ENCODE results near the gene PRKG1. TPM values are rescaled to one million over a fixed set of nuclear protein-coding genes. Genes with fewer than 3 reads are reported as not detected.

PRKG1 gene
- total RNA-seq, 4 donors from 2014 or later = 26.5 to 72.3 (median 58.1) TPM

GRCh38 chr10:51510231-51510630 is 435.9 kb downstream of the PRKG1 start:
- no peak for TF ChIP-seq POLR2A (IDR thresholded peaks at IDR 0.05)
- TF ChIP-seq, protein P1, sequence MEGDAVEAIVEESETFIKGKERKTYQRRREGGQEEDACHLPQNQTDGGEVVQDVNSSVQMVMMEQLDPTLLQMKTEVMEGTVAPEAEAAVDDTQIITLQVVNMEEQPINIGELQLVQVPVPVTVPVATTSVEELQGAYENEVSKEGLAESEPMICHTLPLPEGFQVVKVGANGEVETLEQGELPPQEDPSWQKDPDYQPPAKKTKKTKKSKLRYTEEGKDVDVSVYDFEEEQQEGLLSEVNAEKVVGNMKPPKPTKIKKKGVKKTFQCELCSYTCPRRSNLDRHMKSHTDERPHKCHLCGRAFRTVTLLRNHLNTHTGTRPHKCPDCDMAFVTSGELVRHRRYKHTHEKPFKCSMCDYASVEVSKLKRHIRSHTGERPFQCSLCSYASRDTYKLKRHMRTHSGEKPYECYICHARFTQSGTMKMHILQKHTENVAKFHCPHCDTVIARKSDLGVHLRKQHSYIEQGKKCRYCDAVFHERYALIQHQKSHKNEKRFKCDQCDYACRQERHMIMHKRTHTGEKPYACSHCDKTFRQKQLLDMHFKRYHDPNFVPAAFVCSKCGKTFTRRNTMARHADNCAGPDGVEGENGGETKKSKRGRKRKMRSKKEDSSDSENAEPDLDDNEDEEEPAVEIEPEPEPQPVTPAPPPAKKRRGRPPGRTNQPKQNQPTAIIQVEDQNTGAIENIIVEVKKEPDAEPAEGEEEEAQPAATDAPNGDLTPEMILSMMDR (IDR thresholded peaks at IDR 0.05) = no peak
- H3K4me1 ChIP-seq = no peaks in the 10 kb centered on the region
- DNase-seq = no peak
- no peak overlapping the region for H3K4me3 ChIP-seq (replicated peaks in 1 of 3)
- intact Hi-C loops (cut with DNase I) = no loop called here
- no peaks in the 10 kb centered on the region for H3K36me3 ChIP-seq
- no peaks in the 10 kb centered on the region for H3K27me3 ChIP-seq
- H3K9me3 ChIP-seq = no peaks in the 10 kb centered on the region
- H3K27ac ChIP-seq = no peak overlapping the region
- WGBS, 2 donors = 84 to 89% methylated on average over 2 of the region's 2 CpGs

DNA sequence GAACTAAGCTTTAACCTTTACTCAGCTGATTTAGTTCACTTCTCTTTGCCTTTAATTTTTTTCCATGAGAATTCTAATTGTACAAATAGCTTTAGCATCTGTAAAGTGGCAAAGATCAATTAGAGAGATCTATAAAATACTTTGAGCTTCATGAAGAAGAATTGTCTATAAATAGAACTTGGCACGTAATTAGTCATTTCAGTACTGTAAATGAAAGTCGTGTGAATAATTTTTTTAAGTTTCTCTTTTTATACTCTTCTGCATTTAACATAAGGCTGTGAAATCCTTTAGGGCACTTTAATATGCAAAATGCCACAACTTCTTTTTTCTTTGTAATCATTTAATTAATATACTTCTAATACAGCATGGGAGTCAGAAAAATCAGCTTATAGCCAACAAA is 447.3 kb downstream of the PRKG1 start:
- intact Hi-C loops (cut with DNase I) = no loop called here
- Histone ChIP-seq H3K4me1 (no peaks in the 10 kb centered on the region), H3K27me3 (no peaks in the 10 kb centered on the region), H3K4me3 (replicated peaks in 1 of 3) (no peak overlapping the region), H3K9me3 (no peaks in the 10 kb centered on the region), H3K36me3 (no peaks in the 10 kb centered on the region), H3K27ac (no peak overlapping the region)
- DNase-seq = no peak
- WGBS, 2 donors = 64 to 75% methylated on average over 2 of the region's 2 CpGs
- TF ChIP-seq, protein P1 (IDR thresholded peaks at IDR 0.05) = no peak
- no peak for TF ChIP-seq POLR2A (IDR thresholded peaks at IDR 0.05)

GRCh38 chr10:51522858-51523257 is 448.6 kb downstream of the PRKG1 start:
- Histone ChIP-seq H3K27me3 (no peaks in the 10 kb centered on the region), H3K4me3 (replicated peaks in 1 of 3) (no peak overlapping the region), H3K9me3 (no peaks in the 10 kb centered on the region), H3K4me1 (peaks cover 0 to 7% of the 10 kb centered on the region in 2 donors), H3K27ac (no peak overlapping the region), H3K36me3 (no peaks in the 10 kb centered on the region)
- intact Hi-C loops (cut with DNase I) = no loop called here
- TF ChIP-seq, protein P1 (IDR thresholded peaks at IDR 0.05) = no peak
- no peak for TF ChIP-seq POLR2A (IDR thresholded peaks at IDR 0.05)
- no peak for DNase-seq
- 94 to 97% methylated on average over 3 of the region's 3 CpGs for WGBS, 2 donors

DNA sequence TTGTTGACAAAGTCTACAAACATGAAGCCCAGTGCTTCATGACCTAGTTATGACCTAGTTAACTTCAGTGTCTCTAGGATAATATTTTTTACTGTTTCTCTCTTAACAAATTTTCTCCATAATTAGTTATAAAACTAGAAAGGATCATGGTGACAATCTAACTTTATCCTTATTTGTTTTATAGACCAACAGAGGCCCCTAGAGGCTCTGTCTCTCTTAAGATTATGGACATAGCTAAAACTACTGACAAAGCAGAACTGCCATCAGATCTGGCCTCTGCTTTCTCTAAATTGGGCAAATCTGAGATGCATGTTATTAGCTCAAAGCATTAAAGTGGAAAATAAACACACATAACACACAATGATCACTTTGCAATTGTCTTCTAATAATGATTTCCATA is 449.2 kb downstream of the PRKG1 start:
- Histone ChIP-seq H3K36me3 (no peaks in the 10 kb centered on the region), H3K27me3 (no peaks in the 10 kb centered on the region), H3K27ac (no peak overlapping the region), H3K9me3 (no peaks in the 10 kb centered on the region), H3K4me3 (replicated peaks in 1 of 3) (no peak overlapping the region), H3K4me1 (peaks cover 0 to 13% of the 10 kb centered on the region in 2 donors)
- intact Hi-C loops (cut with DNase I) = no loop called here
- no peak for DNase-seq
- TF ChIP-seq, protein P1 (IDR thresholded peaks at IDR 0.05) = no peak
- no peak for TF ChIP-seq POLR2A (IDR thresholded peaks at IDR 0.05)

DNA sequence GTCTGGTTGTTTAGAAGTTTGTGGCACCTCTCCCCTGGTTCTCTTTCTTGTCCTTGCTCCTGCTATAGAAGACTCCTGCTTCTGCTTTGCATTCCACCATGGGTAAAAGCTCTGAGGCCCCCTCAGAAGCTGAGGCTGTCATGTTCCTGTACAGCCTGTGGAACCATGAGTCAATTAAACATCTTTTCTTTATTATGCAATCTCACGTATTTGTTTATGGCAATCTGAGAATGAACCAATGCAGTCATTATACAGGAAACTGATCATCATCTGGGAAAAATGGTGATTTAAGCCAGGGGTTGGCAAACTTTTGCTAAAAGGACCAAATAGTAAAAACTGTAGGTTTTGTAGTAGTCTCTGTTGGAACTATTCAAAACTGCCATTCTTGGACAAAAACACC is 449.8 kb downstream of the PRKG1 start:
- TF ChIP-seq POLR2A (IDR thresholded peaks at IDR 0.05) = no peak
- TF ChIP-seq, protein P1 (IDR thresholded peaks at IDR 0.05) = no peak
- Histone ChIP-seq H3K27me3 (no peaks in the 10 kb centered on the region), H3K27ac (no peak overlapping the region), H3K36me3 (no peaks in the 10 kb centered on the region), H3K4me1 (peaks cover 0 to 14% of the 10 kb centered on the region in 2 donors), H3K4me3 (replicated peaks in 1 of 3) (no peak overlapping the region), H3K9me3 (no peaks in the 10 kb centered on the region)
- 88 to 92% methylated on average over 1 of the region's 1 CpG for WGBS, 2 donors
- intact Hi-C loops (cut with DNase I) = no loop called here
- no peak for DNase-seq
